H1 (cell line): Measurements from ENCODE around the gene SPTLC3. TPM values are rescaled to one million over a fixed set of nuclear protein-coding genes. Genes with fewer than 3 reads are reported as not detected.

ENCODE experiments used
- CTCF ChIA-PET: fragments of 300-600 bp; sonication (Branson Sonifier 250); formaldehyde crosslinking; loops from one replicate; lab custom pipeline; 2021; ENCODE audit not compliant: partially characterized antibody; lab: Charles Lee
- POLR2A ChIA-PET: fragments of 300-600 bp; sonication (Branson Sonifier 250); formaldehyde crosslinking; loops from one replicate; lab custom pipeline; 2021; ENCODE audit warnings: inconsistent platforms; ENCODE audit not compliant: partially characterized antibody; lab: Charles Lee
- DNase-seq, 2 experiments: peaks; one replicate each; pipeline versions ENCODE4 v3.0.0 to v3.0.0-alpha.2; 2010 to 2022; ENCODE audit warnings: low spot score in 2 of 2, low read depth in 1 of 2, mixed read lengths in 1 of 2
- FAIRE-seq: peaks from 2 replicates; lab custom pipeline; 2011; peaks lifted over from hg19 to GRCh38; lab: Jason Lieb, UNC
- H2AFZ ChIP-seq: 2 replicates; pipeline ENCODE4 v1.8.1; 2012; ENCODE audit warnings: low read length, inconsistent platforms
- H2AK5ac ChIP-seq: 2 replicates; pipeline ENCODE4 v1.6.1; 2013; ENCODE audit warnings: low read depth, low read length
- H2BK120ac ChIP-seq: replicated peaks from 2 replicates; pipeline ENCODE3; 2013; ENCODE audit warnings: low read depth, low read length, inconsistent platforms
- H2BK12ac ChIP-seq: 2 replicates; pipeline ENCODE4 v1.6.1; 2013; ENCODE audit warnings: low read depth, low read length
- H2BK15ac ChIP-seq: 2 replicates; pipeline ENCODE4 v1.6.1; 2013; ENCODE audit warnings: low read length
- H2BK20ac ChIP-seq: 2 replicates; pipeline ENCODE4 v1.6.1; 2013; ENCODE audit warnings: low read length
- H2BK5ac ChIP-seq: 2 replicates; pipeline ENCODE4 v1.6.1; 2013; ENCODE audit warnings: low read depth, low read length
- H3K14ac ChIP-seq: 2 replicates; pipeline ENCODE4 v1.6.1; 2013; ENCODE audit warnings: inconsistent platforms; ENCODE audit not compliant: insufficient read length
- H3K18ac ChIP-seq: 2 replicates; pipeline ENCODE4 v1.6.1; 2013; ENCODE audit warnings: low read length; ENCODE audit errors: extremely low read depth
- H3K23ac ChIP-seq: 2 replicates; pipeline ENCODE4 v1.6.1; 2013; ENCODE audit warnings: inconsistent platforms; ENCODE audit not compliant: insufficient read length
- H3K23me2 ChIP-seq: 2 replicates; pipeline ENCODE4 v1.6.1; 2013; ENCODE audit warnings: low read depth, low read length
- H3K27ac ChIP-seq: 2 replicates; pipeline ENCODE4 v1.6.1; 2011; ENCODE audit warnings: low read depth, low read length, inconsistent platforms
- H3K27me3 ChIP-seq, 4 experiments: replicated peaks in 1 of 4; 1 replicate in 1 of 4; 2 replicates in 3 of 4; pipeline versions ENCODE4 v1.6.1 to v1.8.1; 2011 to 2013; ENCODE audit warnings: low read length in 3 of 4, mild to moderate bottlenecking in 3 of 4, inconsistent platforms in 2 of 4, mixed read lengths in 2 of 4, moderate library complexity in 1 of 4; ENCODE audit not compliant: control insufficient read depth in 3 of 4, insufficient read depth in 3 of 4; ENCODE audit errors: extremely low read depth in 1 of 4
- H3K36me3 ChIP-seq, 4 experiments: 2 replicates each; pipeline versions ENCODE4 v1.6.1 to v1.8.1; 2011 to 2013; ENCODE audit warnings: mild to moderate bottlenecking in 4 of 4, low read length in 3 of 4, moderate library complexity in 2 of 4, control low read depth in 1 of 4, inconsistent platforms in 1 of 4; ENCODE audit not compliant: insufficient read depth in 4 of 4, control insufficient read depth in 2 of 4
- H3K4ac ChIP-seq: replicated peaks from 2 replicates; pipeline ENCODE3; 2013; ENCODE audit warnings: low read length, low read depth, mixed read lengths, inconsistent platforms; ENCODE audit not compliant: insufficient read length
- H3K4me1 ChIP-seq, 4 experiments: replicated peaks in 1 of 4; 1 replicate in 1 of 4; 2 replicates in 3 of 4; pipeline versions ENCODE4 v1.6.1 to v1.8.1; 2011 to 2013; ENCODE audit warnings: low read length in 3 of 4, inconsistent platforms in 2 of 4, mixed read lengths in 1 of 4; ENCODE audit not compliant: insufficient read depth in 4 of 4, control insufficient read depth in 3 of 4
- H3K4me2 ChIP-seq, 2 experiments: 2 replicates each; pipeline versions ENCODE4 v1.6.1 to v1.8.1; 2011 to 2013; ENCODE audit warnings: low read depth in 2 of 2, low read length in 2 of 2, control low read depth in 1 of 2, inconsistent platforms in 1 of 2, mild to moderate bottlenecking in 1 of 2; ENCODE audit not compliant: insufficient read depth in 1 of 2
- H3K4me3 ChIP-seq, 4 experiments: fragments of 200-600, 300-600 bp in 1 of 4; sonication (generic), shearing (Covaris generic), sonication (Bioruptor Twin) in 1 of 4; 2 replicates each; pipeline versions ENCODE4 v1.5.1 to v1.8.1; 2011 to 2016; ENCODE audit warnings: low read length in 4 of 4, low read depth in 3 of 4, control low read depth in 2 of 4, inconsistent platforms in 2 of 4, mild to moderate bottlenecking in 2 of 4, mixed read lengths in 1 of 4, moderate library complexity in 1 of 4; ENCODE audit not compliant: insufficient read depth in 2 of 4; ENCODE audit errors: extremely low read depth in 1 of 4
- H3K56ac ChIP-seq: replicated peaks from 2 replicates; pipeline ENCODE3; 2013; ENCODE audit warnings: low read depth, mild to moderate bottlenecking, mixed read lengths, low read length, inconsistent platforms; ENCODE audit not compliant: insufficient read length
- H3K79me1 ChIP-seq: 2 replicates; pipeline ENCODE4 v1.6.1; 2013; ENCODE audit warnings: low read depth, low read length, control low read depth
- H3K79me2 ChIP-seq, 2 experiments: 2 replicates each; pipeline versions ENCODE4 v1.6.1 to v1.8.1; 2012 to 2013; ENCODE audit warnings: low read length in 2 of 2, mild to moderate bottlenecking in 2 of 2, inconsistent platforms in 1 of 2; ENCODE audit not compliant: insufficient read depth in 2 of 2, control insufficient read depth in 1 of 2
- H3K9ac ChIP-seq, 4 experiments: replicated peaks in 1 of 4; 1 replicate in 1 of 4; 2 replicates in 3 of 4; pipeline versions ENCODE4 v1.6.1 to v1.8.1; 2011 to 2013; ENCODE audit warnings: low read depth in 3 of 4, low read length in 3 of 4, control low read depth in 2 of 4, mild to moderate bottlenecking in 2 of 4, moderate library complexity in 2 of 4, inconsistent platforms in 1 of 4; ENCODE audit errors: extremely low read depth in 1 of 4
- H3K9me3 ChIP-seq, 2 experiments: 2 replicates each; pipeline versions ENCODE4 v1.6.1 to v1.8.1; 2012 to 2013; ENCODE audit warnings: mild to moderate bottlenecking in 2 of 2, moderate library complexity in 2 of 2, control low read depth in 1 of 2, inconsistent platforms in 1 of 2, low read depth in 1 of 2, low read length in 1 of 2, mixed read lengths in 1 of 2; ENCODE audit not compliant: insufficient read depth in 2 of 2
- H4K20me1 ChIP-seq, 2 experiments: replicated peaks in 1 of 2; 2 replicates each; pipeline versions ENCODE3 to v1.8.1; 2011 to 2013; ENCODE audit warnings: inconsistent platforms in 2 of 2, low read length in 2 of 2, mild to moderate bottlenecking in 1 of 2; ENCODE audit not compliant: insufficient read depth in 2 of 2, control insufficient read depth in 1 of 2
- H4K5ac ChIP-seq: 2 replicates; pipeline ENCODE4 v1.6.1; 2013; ENCODE audit warnings: low read length, low read depth, mixed read lengths, inconsistent platforms; ENCODE audit not compliant: insufficient read length
- H4K8ac ChIP-seq: 2 replicates; pipeline ENCODE4 v1.8.0; 2013; ENCODE audit warnings: mild to moderate bottlenecking, moderate library complexity, low read length, inconsistent platforms; ENCODE audit not compliant: insufficient read depth; ENCODE audit errors: extremely low read depth
- H4K91ac ChIP-seq: replicated peaks from 2 replicates; pipeline ENCODE3; 2013; ENCODE audit warnings: low read length, mixed read lengths, inconsistent platforms; ENCODE audit not compliant: insufficient read length
- HDAC2 ChIP-seq, 2 experiments: fragments of 300-600 bp in 1 of 2; sonication (generic) in 1 of 2; IDR thresholded peaks; 2 replicates each; pipeline ENCODE4 v1.6.1; 2011 to 2012; ENCODE audit warnings: low read depth in 2 of 2, low read length in 2 of 2, mild to moderate bottlenecking in 2 of 2, moderate library complexity in 2 of 2, borderline replicate concordance in 1 of 2, inconsistent platforms in 1 of 2
- TEAD4 ChIP-seq: IDR thresholded peaks from 2 replicates; pipeline ENCODE4 v1.6.1; 2012; ENCODE audit warnings: low read depth, low read length, inconsistent platforms, mixed read lengths
- WGBS, 2 experiments: shearing (Covaris generic) in 1 of 2; methylation state at CpG; one replicate each; pipeline versions ENCODE4 v1.1.6 to v1.1.7; 2013 to 2015; ENCODE audit warnings: low lambda C conversion rate in 2 of 2, mixed read lengths in 2 of 2, inconsistent platforms in 1 of 2, low coverage in 1 of 2, missing lambda C conversion rate in 1 of 2; ENCODE audit not compliant: insufficient replicate concordance in 2 of 2, insufficient coverage in 1 of 2, insufficient read length in 1 of 2; ENCODE audit errors: extremely low coverage in 1 of 2, missing lambda C conversion rate in 1 of 2; 5-methylcytosine and 5-hydroxymethylcytosine counted together
- polyA plus RNA-seq, 7 experiments: library from polyadenylated mRNA; depleted of rRNA in 3 of 7; stranded (reverse) in 5 of 7; unstranded in 2 of 7; fragments of >200 nt in 5 of 7; fragments of 200-250 nt in 2 of 7; gene quantifications; 1 replicate in 5 of 7; 2 replicates in 1 of 7; 4 replicates in 1 of 7; pipeline versions ENCODE4 v1.2.1 to v1.2.3, GENCODE V29; 2011 to 2013; ENCODE audit warnings: missing spikeins in 2 of 7, mixed read lengths in 2 of 7
- total RNA-seq: library from RNA; stranded (reverse); fragmentation: NEBNext Ultra II Directional; extraction: Animal tissue kit (Norgen Biotek cat#: 25700); gene quantifications from 2 replicates; pipeline ENCODE4 v1.2.1, GENCODE V29; 2021

The SPTLC3 gene
- total and polyA plus RNA-seq, 2 of the 8 experiments (the other 6 are each of a cell fraction or from before 2014, with no cell fraction given): 0.23 to 0.82 TPM

GRCh38 chr20:13058666-13059389 lies 50.1 kb downstream of the SPTLC3 start:
- ChIA-PET CTCF (interaction anchor here (0.7 to 1.4 kb wide), 4 partner anchors 15 to 1852 kb away, joined by 3 to 5 read pairs (median 3); no protein-coding TSS in a partner anchor), POLR2A (no interaction called here)
- peak overlapping the region; percentile 3 to 28; a peak in 2 of 4 replicates for H3K4me2 ChIP-seq
- H2AFZ ChIP-seq: no peak overlapping the region
- WGBS, 2 experiments: 78% methylated on average over 9 of the region's 9 CpGs; no CpG with 5 or more reads in 1 of the 2 experiments
- H2AK5ac ChIP-seq: no peak overlapping the region
- no peak overlapping the region for H4K8ac ChIP-seq
- FAIRE-seq (peak; percentile 71), DNase-seq (no peak)
- no peaks in the 10 kb centered on the region for H3K79me2 ChIP-seq
- no peaks in the 10 kb centered on the region for H3K36me3 ChIP-seq
- H3K9ac ChIP-seq: no peak overlapping the region
- no peaks in the 10 kb centered on the region for H4K20me1 ChIP-seq
- H3K23ac ChIP-seq: no peak overlapping the region
- no peak overlapping the region for H3K4me3 ChIP-seq
- H3K27ac ChIP-seq: no peak overlapping the region
- H4K5ac ChIP-seq: no peak overlapping the region
- H3K9me3 ChIP-seq: no peaks in the 10 kb centered on the region
- H3K4ac ChIP-seq: peak overlapping the region; percentile 1
- no peak overlapping the region for H3K18ac ChIP-seq
- H3K79me1 ChIP-seq: no peaks in the 10 kb centered on the region
- peaks cover 4 to 20% (median 12%) of the 10 kb centered on the region in 4 experiments; a peak in 6 of 7 replicates for H3K4me1 ChIP-seq
- no peak overlapping the region for H2BK120ac ChIP-seq
- H2BK12ac ChIP-seq: no peak overlapping the region
- H3K27me3 ChIP-seq: no peaks in the 10 kb centered on the region; a peak in 1 of 7 replicates
- no peak overlapping the region for H4K91ac ChIP-seq
- no peak overlapping the region for H2BK20ac ChIP-seq
- no peak overlapping the region for H2BK15ac ChIP-seq
- no peaks in the 10 kb centered on the region for H3K23me2 ChIP-seq
- no peak overlapping the region for H2BK5ac ChIP-seq
- no peak overlapping the region for H3K14ac ChIP-seq
- no peak overlapping the region for H3K56ac ChIP-seq
- no peak for TF ChIP-seq TEAD4
- TF ChIP-seq HDAC2 (IDR thresholded peaks at IDR 0.05; ENCODE audit: borderline replicate concordance in 1 of 2, low read depth in 2 of 2, low read length in 2 of 2): no peak
